Measurements from ENCODE around the gene TRPC4. TPM values are rescaled to one million over a fixed set of nuclear protein-coding genes. Genes with fewer than 3 reads are reported as not detected.

TRPC4 gene
- total RNA-seq, 1 experiment from 2014 or later: not detected

DNA sequence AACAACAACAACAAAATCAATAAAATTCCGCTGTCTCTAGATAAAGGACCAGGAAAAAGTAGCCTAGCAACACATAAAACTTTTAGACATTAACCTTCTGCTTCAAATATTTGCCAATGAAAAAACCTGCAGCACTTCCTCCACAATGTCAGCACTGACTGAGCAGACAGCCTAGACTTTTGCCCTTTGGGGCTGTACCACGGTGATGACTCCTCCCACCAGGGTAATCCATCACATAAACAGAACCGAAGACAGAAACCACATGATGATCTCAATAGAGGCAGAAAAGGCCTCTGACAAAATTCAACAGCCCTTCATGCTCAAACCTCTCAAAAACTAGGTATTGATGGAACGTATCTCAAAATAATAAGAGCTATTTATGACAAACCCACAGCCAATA lies 30.2 kb upstream of the TRPC4 start:
- BruUV-seq (replicated peaks): no TSS peak
- CTCF ChIA-PET: no interaction called here

DNA sequence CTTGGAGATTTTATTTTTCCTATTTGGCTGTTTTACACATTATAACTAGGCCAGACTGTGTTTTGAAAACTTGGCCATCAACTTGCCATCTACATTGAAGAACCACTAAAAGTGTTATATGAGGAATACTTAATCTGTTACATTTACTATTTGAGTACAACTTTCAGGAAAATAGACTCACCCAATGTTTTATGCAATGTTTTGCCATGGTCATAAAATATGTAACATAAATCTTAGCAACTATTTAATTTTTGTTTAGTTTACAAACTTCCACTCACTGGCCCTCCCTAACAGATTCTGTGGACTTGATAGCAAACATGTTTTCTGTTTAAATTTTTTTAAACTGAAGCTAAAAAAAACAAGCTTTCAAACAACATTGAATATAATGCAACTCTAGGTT lies 23.7 kb upstream of the TRPC4 start:
- no peaks in the 10 kb centered on the region for H3K4me1 Mint-ChIP-seq (ENCODE audit: insufficient read depth, unreplicated experiment)
- BruUV-seq (replicated peaks): no TSS peak
- TF ChIP-seq, protein P1, sequence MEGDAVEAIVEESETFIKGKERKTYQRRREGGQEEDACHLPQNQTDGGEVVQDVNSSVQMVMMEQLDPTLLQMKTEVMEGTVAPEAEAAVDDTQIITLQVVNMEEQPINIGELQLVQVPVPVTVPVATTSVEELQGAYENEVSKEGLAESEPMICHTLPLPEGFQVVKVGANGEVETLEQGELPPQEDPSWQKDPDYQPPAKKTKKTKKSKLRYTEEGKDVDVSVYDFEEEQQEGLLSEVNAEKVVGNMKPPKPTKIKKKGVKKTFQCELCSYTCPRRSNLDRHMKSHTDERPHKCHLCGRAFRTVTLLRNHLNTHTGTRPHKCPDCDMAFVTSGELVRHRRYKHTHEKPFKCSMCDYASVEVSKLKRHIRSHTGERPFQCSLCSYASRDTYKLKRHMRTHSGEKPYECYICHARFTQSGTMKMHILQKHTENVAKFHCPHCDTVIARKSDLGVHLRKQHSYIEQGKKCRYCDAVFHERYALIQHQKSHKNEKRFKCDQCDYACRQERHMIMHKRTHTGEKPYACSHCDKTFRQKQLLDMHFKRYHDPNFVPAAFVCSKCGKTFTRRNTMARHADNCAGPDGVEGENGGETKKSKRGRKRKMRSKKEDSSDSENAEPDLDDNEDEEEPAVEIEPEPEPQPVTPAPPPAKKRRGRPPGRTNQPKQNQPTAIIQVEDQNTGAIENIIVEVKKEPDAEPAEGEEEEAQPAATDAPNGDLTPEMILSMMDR (IDR thresholded peaks at IDR 0.05; ENCODE audit: unreplicated experiment): no peak
- no peak for DNase-seq (ENCODE audit: unreplicated experiment)
- POLR2A ChIA-PET: no interaction called here
- CTCF ChIA-PET: interaction anchor here (0.6 kb wide), 1 partner anchor 37 kb away, joined by 3 read pairs; no protein-coding TSS in a partner anchor
- no peaks in the 10 kb centered on the region for H3K9me3 Mint-ChIP-seq (ENCODE audit: unreplicated experiment)
- H3K4me3 Mint-ChIP-seq (ENCODE audit: unreplicated experiment): no peak overlapping the region
- H3K27ac Mint-ChIP-seq (ENCODE audit: low read depth, unreplicated experiment): no peak overlapping the region
- intact Hi-C loops (cut with micrococcal nuclease): no loop called here
- no peaks in the 10 kb centered on the region for H3K27me3 Mint-ChIP-seq (ENCODE audit: insufficient read depth, unreplicated experiment)
- H3K36me3 Mint-ChIP-seq (ENCODE audit: insufficient read depth, unreplicated experiment): no peaks in the 10 kb centered on the region

More for the DNA sequence above, 30.2 kb upstream of the TRPC4 start:
- H3K36me3 Mint-ChIP-seq (ENCODE audit: insufficient read depth, unreplicated experiment): no peaks in the 10 kb centered on the region
- H3K4me3 Mint-ChIP-seq (ENCODE audit: unreplicated experiment): no peak overlapping the region
- POLR2A ChIA-PET: no interaction called here
- no peaks in the 10 kb centered on the region for H3K4me1 Mint-ChIP-seq (ENCODE audit: insufficient read depth, unreplicated experiment)
- intact Hi-C loops (cut with micrococcal nuclease): no loop called here
- no peak for DNase-seq (ENCODE audit: unreplicated experiment)
- no peak overlapping the region for H3K27ac Mint-ChIP-seq (ENCODE audit: low read depth, unreplicated experiment)
- no peaks in the 10 kb centered on the region for H3K27me3 Mint-ChIP-seq (ENCODE audit: insufficient read depth, unreplicated experiment)
- TF ChIP-seq, protein P1 (IDR thresholded peaks at IDR 0.05; ENCODE audit: unreplicated experiment): no peak
- no peaks in the 10 kb centered on the region for H3K9me3 Mint-ChIP-seq (ENCODE audit: unreplicated experiment)

DNA sequence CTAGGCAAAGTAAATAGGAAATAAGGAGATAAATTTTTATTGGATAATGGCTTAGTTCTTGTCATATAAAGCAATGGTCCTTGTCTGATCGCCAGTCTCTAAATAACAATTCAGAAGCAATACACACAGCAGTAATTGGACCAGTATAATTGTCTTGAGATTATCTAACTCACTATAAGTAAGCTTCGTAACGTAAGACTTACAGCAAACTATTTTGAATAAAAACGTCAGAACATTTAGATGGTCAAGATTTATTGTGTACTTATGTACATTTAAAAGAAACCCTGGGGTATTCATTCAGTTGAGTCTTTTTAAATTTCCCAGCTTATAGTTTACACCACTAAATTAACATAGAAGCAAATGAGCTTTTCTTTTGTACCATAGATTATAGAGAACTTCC lies 20.2 kb upstream of the TRPC4 start:
- Mint-ChIP-seq H3K36me3 (ENCODE audit: insufficient read depth, unreplicated experiment) (no peaks in the 10 kb centered on the region), H3K4me3 (ENCODE audit: unreplicated experiment) (no peak overlapping the region), H3K4me1 (ENCODE audit: insufficient read depth, unreplicated experiment) (no peaks in the 10 kb centered on the region), H3K9me3 (ENCODE audit: unreplicated experiment) (no peaks in the 10 kb centered on the region), H3K27ac (ENCODE audit: low read depth, unreplicated experiment) (no peak overlapping the region), H3K27me3 (ENCODE audit: insufficient read depth, unreplicated experiment) (no peaks in the 10 kb centered on the region)
- intact Hi-C loops (cut with micrococcal nuclease): no loop called here
- TF ChIP-seq, protein P1 (IDR thresholded peaks at IDR 0.05; ENCODE audit: unreplicated experiment): no peak
- ChIA-PET POLR2A (interaction anchor here (0.7 to 1.4 kb wide), 2 partner anchors 10 to 459 kb away, joined by 4 read pairs; no protein-coding TSS in a partner anchor), CTCF (interaction anchor here (0.6 to 1.0 kb wide), 4 partner anchors 20 to 705 kb away, joined by 3 to 5 read pairs (median 3); partner anchors contain the start of gene TRPC4)
- no peak for DNase-seq (ENCODE audit: unreplicated experiment)
- no TSS peak for BruUV-seq (replicated peaks)

DNA sequence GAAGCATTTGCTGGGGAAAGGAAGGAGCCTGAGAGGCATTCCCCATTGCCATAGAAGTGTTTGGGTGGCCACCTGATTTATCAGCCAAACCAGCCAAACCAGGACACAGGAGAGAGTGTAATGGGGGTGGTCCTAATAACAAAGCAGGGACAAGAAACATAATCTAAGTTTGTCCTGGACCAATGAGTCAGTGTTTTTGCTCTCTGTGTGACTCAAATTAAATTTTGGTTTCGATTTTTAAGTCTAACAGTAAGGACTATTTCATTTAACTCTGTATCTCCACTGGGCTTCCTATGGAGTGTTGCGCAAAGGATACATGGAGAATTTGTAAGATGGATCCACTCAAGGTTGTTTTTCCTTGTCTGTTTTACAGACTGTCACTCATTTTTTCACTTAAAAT lies 19.5 kb upstream of the TRPC4 start:
- no peaks in the 10 kb centered on the region for H3K27me3 Mint-ChIP-seq (ENCODE audit: insufficient read depth, unreplicated experiment)
- ChIA-PET POLR2A (interaction anchor here (1.4 kb wide), 1 partner anchor 10 kb away, joined by 4 read pairs; no protein-coding TSS in a partner anchor), CTCF (interaction anchor here (0.7 to 1.0 kb wide), 3 partner anchors 19 to 706 kb away, joined by 3 read pairs; partner anchors contain the start of gene TRPC4)
- H3K4me1 Mint-ChIP-seq (ENCODE audit: insufficient read depth, unreplicated experiment): no peaks in the 10 kb centered on the region
- TF ChIP-seq, protein P1 (IDR thresholded peaks at IDR 0.05; ENCODE audit: unreplicated experiment): no peak
- H3K27ac Mint-ChIP-seq (ENCODE audit: low read depth, unreplicated experiment): no peak overlapping the region
- H3K4me3 Mint-ChIP-seq (ENCODE audit: unreplicated experiment): no peak overlapping the region
- BruUV-seq (replicated peaks): no TSS peak
- intact Hi-C loops (cut with micrococcal nuclease): no loop called here
- no peaks in the 10 kb centered on the region for H3K9me3 Mint-ChIP-seq (ENCODE audit: unreplicated experiment)
- H3K36me3 Mint-ChIP-seq (ENCODE audit: insufficient read depth, unreplicated experiment): no peaks in the 10 kb centered on the region
- DNase-seq (ENCODE audit: unreplicated experiment): peak; percentile 4
